SIG-M5 treated with dmso at 0.1 percent for 504 hours (cell line): ENCODE measurements around the gene P2RX7.

Source experiments
- DNase-seq: peaks from one replicate; lab custom pipeline; 2025; ENCODE audit not compliant: unreplicated experiment; lab: John Stamatoyannopoulos, UW

P2RX7 gene

GRCh38 chr12:121110211-121110940 is 22.3 kb upstream of the P2RX7 start:
- peak; percentile 79 for DNase-seq

DNA sequence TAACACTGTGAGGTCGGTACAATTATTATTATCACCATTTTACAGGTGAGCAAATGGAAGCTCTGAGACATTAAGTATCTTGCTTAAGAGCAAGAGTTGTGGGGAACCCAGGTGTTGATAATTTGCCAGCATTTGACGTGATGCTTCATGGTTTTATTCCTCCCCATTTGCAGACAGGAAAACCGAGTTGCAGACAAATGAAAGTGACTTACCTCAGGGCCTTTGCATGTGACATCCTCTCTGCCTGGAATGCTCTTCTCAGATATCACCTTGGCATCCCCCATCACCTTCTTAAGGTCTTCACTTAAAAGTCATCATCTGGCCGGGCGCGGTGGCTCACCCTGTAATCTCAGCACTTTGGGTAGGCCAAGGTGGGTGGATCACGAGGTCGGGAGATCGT is 21.0 kb upstream of the P2RX7 start:
- DNase-seq = no peak

DNA sequence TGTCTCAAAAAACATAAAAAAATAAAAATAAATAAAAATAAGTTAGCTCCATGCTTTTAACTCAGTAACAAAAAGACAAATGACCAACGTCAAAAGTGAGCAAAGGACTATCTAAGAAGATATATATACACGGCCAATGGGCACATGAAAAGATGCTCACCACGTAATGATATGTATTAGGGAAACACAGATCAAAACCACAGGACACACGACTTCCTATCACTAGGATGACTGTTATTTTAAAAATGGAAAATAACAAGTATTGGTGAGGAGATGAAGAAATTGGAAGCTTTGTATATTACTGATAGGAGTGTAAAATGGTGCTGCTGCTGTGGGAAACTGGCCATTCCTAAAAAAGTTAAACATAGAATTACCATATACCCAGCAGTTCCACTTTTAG is 20.2 kb upstream of the P2RX7 start:
- no peak for DNase-seq

DNA sequence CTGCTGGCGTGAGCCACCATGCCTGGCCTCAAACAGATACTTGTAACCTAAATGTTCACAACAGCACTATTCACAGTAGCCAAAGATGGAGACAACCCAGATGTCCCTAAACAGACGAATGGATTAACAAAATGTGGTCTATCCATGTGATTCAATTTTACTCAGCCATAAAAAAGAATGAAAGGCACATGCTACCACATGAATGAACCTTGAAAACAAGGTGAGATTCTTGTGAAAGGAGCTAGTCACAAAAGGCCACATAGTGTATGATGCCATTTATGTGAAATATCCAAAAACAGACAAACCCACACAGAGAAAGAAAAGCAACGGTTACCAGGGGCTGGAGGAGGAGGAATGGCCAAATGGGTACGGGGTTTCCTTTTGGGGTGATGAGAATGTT is 19.6 kb upstream of the P2RX7 start:
- DNase-seq = no peak

- no peak for DNase-seq
Observed at GRCh38 chr12:121114019-121114639, 18.5 kb upstream of the P2RX7 start.

- no peak for DNase-seq
Observed at GRCh38 chr12:121114806-121115205, 17.9 kb upstream of the P2RX7 start.

GRCh38 chr12:121115530-121115929 is 17.1 kb upstream of the P2RX7 start:
- no peak for DNase-seq

DNA sequence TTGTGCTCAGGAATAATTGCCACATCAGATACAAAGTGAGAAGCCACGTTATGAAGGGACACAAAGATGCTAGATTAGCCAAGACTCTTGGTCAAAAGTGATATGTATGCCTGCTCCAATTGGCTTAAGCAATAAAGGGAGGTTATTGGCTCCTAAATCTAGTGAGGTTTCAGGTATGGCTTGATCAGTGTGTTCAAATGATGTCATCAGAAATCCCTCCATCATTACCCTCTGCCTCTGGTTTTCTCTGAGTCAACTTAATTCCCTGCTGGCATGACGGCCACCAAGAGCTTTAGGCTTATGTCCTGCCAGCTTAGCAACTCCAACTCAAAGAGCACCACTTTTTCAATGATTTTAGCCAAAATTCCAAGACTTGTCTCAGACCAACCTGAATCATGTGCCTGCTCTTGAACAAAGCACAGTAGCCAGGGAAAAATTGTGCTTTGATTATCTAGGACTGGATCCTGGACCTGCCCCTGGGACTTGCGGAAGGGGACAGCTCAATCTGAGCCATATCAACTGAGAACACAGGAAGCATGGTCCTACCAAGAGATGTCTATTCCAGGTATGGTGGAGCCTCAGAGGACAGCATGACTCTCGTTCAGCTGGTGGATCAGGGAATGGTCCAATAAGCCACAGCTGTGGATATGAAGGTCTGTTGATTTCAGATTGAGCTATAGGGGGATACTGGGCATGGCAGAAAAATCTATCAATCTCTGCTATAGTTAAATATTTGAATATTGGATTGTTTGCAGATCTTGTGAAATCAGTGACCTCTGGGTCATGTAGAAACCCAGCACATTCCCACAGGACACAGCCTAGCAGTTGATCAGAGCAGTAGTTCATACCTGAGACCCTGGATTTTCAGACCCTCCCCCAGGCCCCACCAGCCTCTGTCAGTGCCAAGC is 16.1 kb upstream of the P2RX7 start:
- DNase-seq = no peak

GRCh38 chr12:121117226-121117777 is 15.4 kb upstream of the P2RX7 start:
- DNase-seq = no peak

DNA sequence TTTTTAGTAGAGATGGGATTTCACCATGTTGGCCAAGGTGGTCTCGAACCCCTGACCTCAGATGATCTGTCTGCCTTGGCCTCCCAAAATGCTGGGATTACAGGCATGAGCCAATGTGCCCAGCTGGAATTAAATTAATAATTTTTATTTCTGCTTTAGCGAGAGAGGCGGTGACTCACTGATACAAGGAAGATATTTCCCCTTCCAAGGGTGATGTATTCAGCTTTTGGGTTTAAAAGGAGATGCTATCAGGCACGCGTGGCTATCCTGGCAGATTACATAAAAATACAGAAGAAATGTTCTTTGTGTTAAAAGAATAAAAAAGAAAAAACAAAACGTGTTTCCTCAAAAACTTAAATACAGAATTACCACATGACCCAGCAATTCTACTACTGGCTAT is 12.4 kb upstream of the P2RX7 start:
- no peak for DNase-seq

DNA sequence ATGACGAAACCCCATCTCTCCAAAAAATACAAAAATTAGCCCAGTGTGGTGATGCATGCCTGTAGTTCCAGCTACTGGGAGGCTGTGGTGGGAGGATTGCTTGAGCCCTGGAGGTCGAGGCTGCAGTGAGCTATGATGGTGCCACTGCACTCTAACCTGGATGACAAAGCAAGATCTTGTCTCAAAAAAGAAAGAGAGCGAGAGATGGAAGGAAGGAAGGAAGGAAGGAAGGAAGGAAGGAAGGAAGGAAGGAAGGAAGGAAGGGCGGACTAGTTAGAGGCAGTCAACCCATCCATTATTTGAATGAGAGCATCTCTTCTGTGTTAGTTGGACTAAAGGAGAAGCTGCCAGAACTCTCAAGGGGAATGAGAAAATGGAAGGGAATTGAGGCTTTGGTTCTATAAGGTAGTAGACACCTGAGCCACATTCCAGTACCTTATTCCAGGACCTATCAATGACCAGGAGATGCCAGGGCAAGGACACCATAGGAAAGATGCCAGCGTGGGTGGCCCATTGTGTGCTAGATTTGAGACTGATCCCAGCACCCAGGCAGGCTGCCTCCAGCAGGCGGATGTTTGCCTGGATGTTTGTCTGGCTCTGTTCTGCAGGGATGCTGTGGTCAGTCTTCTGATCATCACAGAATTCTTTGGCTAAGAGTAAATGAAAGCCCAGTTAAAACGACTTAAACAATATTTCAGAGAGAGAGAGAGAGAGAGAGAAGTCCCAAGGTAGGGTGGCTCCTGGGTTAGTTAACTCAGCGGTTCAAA is 11.5 kb upstream of the P2RX7 start:
- no peak for DNase-seq

GRCh38 chr12:121121805-121122204 is 10.9 kb upstream of the P2RX7 start:
- DNase-seq = no peak

GRCh38 chr12:121123488-121123887 is 9.2 kb upstream of the P2RX7 start:
- no peak for DNase-seq

DNA sequence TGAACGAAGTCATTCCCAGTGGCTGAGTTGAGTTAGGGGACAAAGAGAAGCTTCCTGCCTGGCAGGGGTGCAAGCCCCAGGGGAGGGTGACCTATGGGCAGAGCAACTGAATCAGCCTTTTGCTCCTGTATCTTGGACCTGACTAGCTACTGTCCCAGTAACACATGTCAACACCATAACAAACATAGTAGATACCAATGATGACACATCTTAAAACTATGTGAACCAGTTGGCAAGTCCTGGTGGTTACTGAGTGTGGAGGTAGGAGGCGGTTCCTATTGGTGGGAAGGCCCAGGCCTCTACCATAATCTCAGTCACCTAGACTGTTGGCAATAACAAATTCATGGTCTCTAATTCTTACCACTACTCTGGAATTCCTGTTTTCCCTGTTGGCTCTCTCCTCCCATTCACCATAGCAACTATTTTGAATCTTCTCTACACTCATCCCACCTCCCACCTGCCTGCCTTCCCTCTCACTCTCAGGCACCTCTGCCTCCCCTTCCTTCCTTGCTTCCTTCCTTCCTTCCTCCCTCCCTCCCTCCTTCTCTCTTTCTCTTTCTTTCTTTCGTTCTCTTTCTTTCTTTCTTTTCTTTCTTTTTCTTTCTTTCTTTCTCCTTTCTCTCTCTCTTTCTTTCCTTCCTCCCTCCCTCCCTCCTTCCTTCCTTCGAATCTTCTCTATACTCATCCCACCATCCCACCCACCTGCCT is 8.1 kb upstream of the P2RX7 start:
- DNase-seq = peak; percentile 30

DNA sequence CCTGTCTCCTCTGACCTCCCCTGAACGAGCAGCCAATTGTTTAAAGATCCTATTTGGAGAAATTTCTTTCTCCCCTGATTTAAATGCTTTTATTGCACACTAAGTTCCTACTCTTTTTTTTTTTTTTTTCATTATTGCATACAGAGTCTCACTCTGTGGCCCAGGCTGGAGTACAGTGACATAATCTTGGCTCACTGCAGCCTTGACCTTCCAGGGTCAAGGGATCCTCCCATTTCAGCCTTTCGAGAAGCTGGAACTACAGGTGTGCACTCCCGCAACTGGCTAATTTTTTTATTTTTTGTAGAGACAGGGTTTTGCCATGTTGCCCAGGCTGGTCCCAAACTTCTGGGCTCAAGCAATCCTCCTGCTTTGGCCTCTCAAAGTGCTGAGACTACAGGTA is 5.2 kb upstream of the P2RX7 start:
- DNase-seq = no peak

- DNase-seq = peak; percentile 97
Observed at GRCh38 chr12:121128908-121129810, 3.5 kb upstream of the P2RX7 start.

- DNase-seq = no peak
Observed at GRCh38 chr12:121129811-121130147, 2.9 kb upstream of the P2RX7 start.

- no peak for DNase-seq
Observed at GRCh38 chr12:121130866-121131373, 1.8 kb upstream of the P2RX7 start.

DNA sequence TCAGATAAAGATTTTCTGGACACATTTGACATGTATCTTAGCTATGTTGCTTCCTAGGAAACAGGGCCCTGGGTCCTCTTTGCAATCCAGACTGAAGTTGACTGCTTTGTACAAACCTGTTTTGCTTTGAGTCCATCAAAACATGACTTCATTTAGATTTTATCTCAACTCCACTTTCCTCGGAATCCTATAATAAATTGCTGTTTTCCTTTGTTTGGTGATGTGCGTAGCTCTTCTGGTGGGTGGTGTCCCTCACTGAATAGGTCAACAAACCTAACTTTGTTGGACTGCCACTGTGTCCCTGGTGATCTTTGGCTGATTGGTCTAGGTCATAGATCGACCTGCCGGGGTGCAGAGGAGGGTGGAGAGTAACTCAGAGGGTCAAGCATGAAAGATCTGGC is 735 bp upstream of the P2RX7 start:
- no peak for DNase-seq
